ENCODE measurements around the gene MYRFL. TPM values are rescaled to one million over a fixed set of nuclear protein-coding genes. Genes with fewer than 3 reads are reported as not detected.

MYRFL gene
- total RNA-seq, 1 donor from 2014 or later: not detected

GRCh38 chr12:69922999-69923398 lies 98.0 kb downstream of the MYRFL start:
- no peak for DNase-seq (ENCODE audit: low read depth)
- no peak for TF ChIP-seq CTCF (conservative IDR thresholded peaks at IDR 0.05; ENCODE audit: low read depth, low read length)
- H3K4me3 ChIP-seq (ENCODE audit: low read depth, low read length): no peak overlapping the region

DNA sequence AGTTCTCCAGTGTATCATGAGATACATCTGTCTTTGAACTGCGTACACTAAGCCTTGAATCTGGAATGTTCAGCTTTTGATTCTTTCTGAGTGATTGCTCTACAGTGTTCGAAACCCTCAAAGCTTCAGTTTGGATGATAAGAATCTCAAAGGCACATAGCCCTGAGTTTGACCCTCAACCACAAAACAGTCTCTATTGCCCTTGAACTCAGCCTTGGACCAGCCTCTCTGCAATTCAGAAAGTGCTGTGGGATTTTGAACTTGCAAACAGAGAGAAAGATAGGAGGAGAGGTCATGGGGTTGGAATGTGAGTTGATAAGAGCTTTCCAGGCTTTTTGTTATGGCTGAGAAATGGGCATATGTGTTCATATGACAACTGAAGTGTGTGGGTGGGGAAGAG lies 100.3 kb downstream of the MYRFL start:
- no peak for DNase-seq (ENCODE audit: low read depth)
- no peak overlapping the region for H3K4me3 ChIP-seq (ENCODE audit: low read depth, low read length)
- TF ChIP-seq CTCF (conservative IDR thresholded peaks at IDR 0.05; ENCODE audit: low read depth, low read length): no peak

DNA sequence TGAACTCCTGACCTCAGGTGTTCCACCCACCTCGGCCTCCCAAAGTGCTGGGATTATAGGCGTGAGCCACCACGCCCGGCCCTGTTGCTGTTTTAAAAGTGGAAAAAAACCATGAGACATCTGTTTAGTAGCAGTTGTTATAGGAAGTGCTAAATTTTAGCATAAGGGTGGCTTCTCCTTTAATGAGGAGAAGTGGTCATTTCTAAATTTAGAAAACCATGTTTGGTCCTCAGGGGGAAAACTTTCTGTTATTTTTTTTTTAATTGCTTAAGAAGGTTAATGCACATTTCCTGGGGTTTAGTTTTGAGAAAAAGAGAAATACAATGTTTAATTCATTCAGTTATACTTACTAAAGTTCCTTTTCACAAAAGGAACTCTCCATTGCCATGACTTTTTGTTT lies 102.1 kb downstream of the MYRFL start:
- no peak for DNase-seq (ENCODE audit: low read depth)
- TF ChIP-seq CTCF (conservative IDR thresholded peaks at IDR 0.05; ENCODE audit: low read depth, low read length): no peak
- no peak overlapping the region for H3K4me3 ChIP-seq (ENCODE audit: low read depth, low read length)

GRCh38 chr12:69929125-69929524 lies 104.1 kb downstream of the MYRFL start:
- TF ChIP-seq CTCF (conservative IDR thresholded peaks at IDR 0.05; ENCODE audit: low read depth, low read length): no peak
- DNase-seq (ENCODE audit: low read depth): no peak
- H3K4me3 ChIP-seq (ENCODE audit: low read depth, low read length): no peak overlapping the region

- no peak for TF ChIP-seq CTCF (conservative IDR thresholded peaks at IDR 0.05; ENCODE audit: low read depth, low read length)
- no peak for DNase-seq (ENCODE audit: low read depth)
- H3K4me3 ChIP-seq (ENCODE audit: low read depth, low read length): no peak overlapping the region
These were observed 104.5 kb downstream of the MYRFL start for GRCh38 chr12:69929531-69929930.

- DNase-seq (ENCODE audit: low read depth): no peak
- H3K4me3 ChIP-seq (ENCODE audit: low read depth, low read length): no peak overlapping the region
- TF ChIP-seq CTCF (conservative IDR thresholded peaks at IDR 0.05; ENCODE audit: low read depth, low read length): no peak
These were observed 106.5 kb downstream of the MYRFL start for GRCh38 chr12:69931569-69931968.

- no peak for DNase-seq (ENCODE audit: low read depth)
- no peak overlapping the region for H3K4me3 ChIP-seq (ENCODE audit: low read depth, low read length)
- no peak for TF ChIP-seq CTCF (conservative IDR thresholded peaks at IDR 0.05; ENCODE audit: low read depth, low read length)
These were observed 107.1 kb downstream of the MYRFL start for GRCh38 chr12:69932154-69932553.
